K562 (cell line): Measurements from ENCODE around the gene FSCN2. TPM values are rescaled to one million over a fixed set of nuclear protein-coding genes. Genes with fewer than 3 reads are reported as not detected.

ENCODE experiments used
- CEBPG ChIP-seq, 3 experiments: fragments of 200-800 bp in 1 of 3; sonication (Bioruptor generic) in 1 of 3; sonication (generic) in 1 of 3; formaldehyde crosslinking in 1 of 3; IDR thresholded peaks in 2 of 3; conservative IDR thresholded peaks in 1 of 3; 2 replicates each; pipeline versions ENCODE4 v1.6.1 to v1.8.0; 2016 to 2022; ENCODE audit warnings: missing compliant biosample characterization in 2 of 3, missing genetic modification characterization in 2 of 3, mild to moderate bottlenecking in 1 of 3, missing genetic modification reagents in 1 of 3
- CSDE1 ChIP-seq, 2 experiments: fragments of 450-650 bp; IDR thresholded peaks; 2 replicates each; pipeline ENCODE4 v1.6.1; 2016; ENCODE audit warnings: mild to moderate bottlenecking in 1 of 2
- HOXB6 ChIP-seq: fragments of 250-450 bp; sonication (Bioruptor Pico); IDR thresholded peaks from 2 replicates; pipeline ENCODE4 v1.5.1; 2022; ENCODE audit warnings: mild to moderate bottlenecking, borderline replicate concordance
- MCM2 ChIP-seq: fragments of 450-650 bp; IDR thresholded peaks from 2 replicates; pipeline ENCODE4 v1.6.1; 2017; ENCODE audit warnings: low read depth, mild to moderate bottlenecking
- PHB2 ChIP-seq: fragments of 450-650 bp; IDR thresholded peaks from 2 replicates; pipeline ENCODE4 v1.6.1; 2017; ENCODE audit warnings: low read depth
- RBM15 ChIP-seq: fragments of 200-400 bp; formaldehyde crosslinking; IDR thresholded peaks from 2 replicates; pipeline ENCODE4 v1.6.1; 2018; ENCODE audit warnings: mild to moderate bottlenecking, low read length, moderate library complexity; ENCODE audit not compliant: insufficient read depth
- RCOR1 ChIP-seq, 2 experiments: IDR thresholded peaks; 2 replicates each; pipeline ENCODE4 v1.6.1; 2012; ENCODE audit warnings: low read depth in 2 of 2, low read length in 2 of 2, borderline replicate concordance in 1 of 2, improper control_type of control experiment in 1 of 2
- SAP30 ChIP-seq: fragments of 200-600 bp; sonication (generic); IDR thresholded peaks from 2 replicates; pipeline ENCODE4 v1.6.1; 2012; ENCODE audit warnings: borderline replicate concordance, low read depth, mild to moderate bottlenecking, moderate library complexity, low read length, control low read depth, inconsistent platforms; ENCODE audit not compliant: insufficient read depth, poor library complexity, severe bottlenecking
- TFE3 ChIP-seq: fragments of 450-650 bp; formaldehyde crosslinking; IDR thresholded peaks from 2 replicates; pipeline ENCODE4 v1.4.0; 2020; ENCODE audit warnings: mild to moderate bottlenecking, mixed read lengths
- ZNF253 ChIP-seq: fragments of 250-450 bp; sonication (Bioruptor Pico); conservative IDR thresholded peaks from 2 replicates; pipeline ENCODE4 v1.6.1; 2021; ENCODE audit warnings: mild to moderate bottlenecking
- ZNF551 ChIP-seq: fragments of 250-450 bp; sonication (Bioruptor Pico); IDR thresholded peaks from 2 replicates; pipeline ENCODE4 v1.5.0; 2021; ENCODE audit warnings: mild to moderate bottlenecking, moderate library complexity
- ZSCAN32 ChIP-seq: fragments of 450-650 bp; formaldehyde crosslinking; IDR thresholded peaks from 2 replicates; pipeline ENCODE4 v1.4.0; 2020; ENCODE audit warnings: mild to moderate bottlenecking, moderate library complexity
- polyA plus RNA-seq, 8 experiments: library from polyadenylated mRNA; depleted of rRNA in 4 of 8; stranded (reverse) in 5 of 8; unstranded in 3 of 8; fragments of >200 nt; fragmentation: Nextera tagmentation in 2 of 8; fragmentation: Illumina TruSeq in 1 of 8; extraction: Ambion mirVana in 2 of 8; extraction: Trizol in 1 of 8; gene quantifications; 2 replicates each; pipeline versions ENCODE4 v1.2.1 to v1.2.3, GENCODE V29; 2011 to 2014; ENCODE audit warnings: inconsistent platforms in 1 of 8, missing spikeins in 1 of 8
- total RNA-seq, 7 experiments: library from RNA; depleted of rRNA in 6 of 7; stranded (reverse); fragments of >200 nt in 6 of 7; fragmentation: Illumina TruSeq in 2 of 7; extraction: Trizol in 2 of 7; gene quantifications; 2 replicates each; pipeline versions ENCODE4 v1.2.1 to v1.2.3, GENCODE V29; 2011 to 2021; ENCODE audit warnings: low replicate concordance in 1 of 7
- TF ChIP-seq, protein P1 (sequence below): fragments of 250-450 bp; sonication (Bioruptor Pico); IDR thresholded peaks from 2 replicates; pipeline ENCODE4 v1.4.0; 2020; ENCODE audit warnings: borderline replicate concordance
- TF ChIP-seq, protein P2 (sequence below), 2 experiments: fragments of 450-650 bp in 1 of 2; IDR thresholded peaks; 2 replicates each; pipeline ENCODE4 v1.6.1; 2011 to 2017; ENCODE audit warnings: low read depth in 2 of 2, antibody characterized with exemption in 1 of 2, borderline replicate concordance in 1 of 2, low read length in 1 of 2, mild to moderate bottlenecking in 1 of 2, mixed read lengths in 1 of 2; ENCODE audit not compliant: control insufficient read depth in 1 of 2

FSCN2 gene
- total and polyA plus RNA-seq, 9 of the 15 experiments (the other 6 are each of a cell fraction or from before 2014, with no cell fraction given), result 0.08 TPM; not detected in 8

DNA sequence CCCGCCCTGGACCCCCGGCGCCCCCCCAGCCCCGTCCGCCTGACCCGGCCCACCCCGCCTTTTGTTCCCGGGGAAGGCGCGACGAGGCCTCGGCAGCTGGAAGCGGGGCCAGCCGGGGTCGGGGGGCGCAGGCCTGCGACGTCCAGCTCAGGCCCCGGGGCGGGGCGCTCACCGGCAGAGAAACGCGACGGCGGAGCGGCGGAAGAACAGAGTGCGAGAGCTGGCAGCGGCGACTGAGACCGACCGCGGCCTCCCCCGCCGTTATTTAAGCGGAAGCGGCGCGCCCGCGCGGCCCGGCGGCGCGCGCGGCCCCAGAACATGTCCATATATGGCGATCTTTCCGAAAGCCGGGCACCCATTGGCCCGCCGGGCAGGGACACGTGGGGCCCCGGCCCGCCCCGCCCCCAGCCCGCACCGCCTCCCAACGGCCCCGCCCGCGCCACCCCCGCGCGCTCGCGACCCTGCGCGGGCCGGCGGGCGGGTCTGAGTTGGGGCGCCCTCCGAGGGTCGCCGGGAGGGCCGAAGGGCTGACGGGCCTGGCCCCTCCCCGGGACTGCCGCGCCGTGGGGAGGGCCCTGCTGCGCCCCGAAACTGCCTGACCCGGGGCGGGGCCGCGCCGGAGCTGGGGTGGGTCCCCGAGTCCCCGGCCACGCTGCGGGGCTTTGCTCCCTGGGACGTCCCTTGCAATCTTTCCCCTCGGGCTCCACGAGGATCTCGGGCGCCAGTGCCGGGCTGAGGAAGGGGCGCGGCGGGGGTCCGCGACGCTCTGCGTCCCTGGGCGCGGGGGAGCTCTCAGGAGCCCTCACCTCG, 15.4 kb upstream of the FSCN2 start, which contains the start of gene ACTG1 (continued):
- TF ChIP-seq, protein P1, sequence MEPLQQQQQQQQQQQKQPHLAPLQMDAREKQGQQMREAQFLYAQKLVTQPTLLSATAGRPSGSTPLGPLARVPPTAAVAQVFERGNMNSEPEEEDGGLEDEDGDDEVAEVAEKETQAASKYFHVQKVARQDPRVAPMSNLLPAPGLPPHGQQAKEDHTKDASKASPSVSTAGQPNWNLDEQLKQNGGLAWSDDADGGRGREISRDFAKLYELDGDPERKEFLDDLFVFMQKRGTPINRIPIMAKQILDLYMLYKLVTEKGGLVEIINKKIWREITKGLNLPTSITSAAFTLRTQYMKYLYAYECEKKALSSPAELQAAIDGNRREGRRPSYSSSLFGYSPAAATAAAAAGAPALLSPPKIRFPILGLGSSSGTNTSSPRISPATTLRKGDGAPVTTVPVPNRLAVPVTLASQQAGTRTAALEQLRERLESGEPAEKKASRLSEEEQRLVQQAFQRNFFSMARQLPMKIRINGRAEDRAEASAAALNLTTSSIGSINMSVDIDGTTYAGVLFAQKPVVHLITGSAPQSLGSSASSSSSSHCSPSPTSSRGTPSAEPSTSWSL, result no peak
- TF ChIP-seq CSDE1 (IDR thresholded peaks at IDR 0.05) (no peak), ZNF551 (CRISPR knock-in tag) (no peak), RCOR1 (IDR thresholded peaks at IDR 0.05; ENCODE audit: borderline replicate concordance in 1 of 2, low read depth in 2 of 2, low read length in 2 of 2) (no peak), MCM2 (no peak), ZSCAN32 (no peak), ZNF253 (CRISPR knock-in tag) (no peak), CEBPG (CRISPR knock-in tag; IDR thresholded peaks at IDR 0.05) (no peak), CEBPG (tag; conservative IDR thresholded peaks at IDR 0.05 in 1 of 2, IDR thresholded peaks at IDR 0.05 in 1 of 2) (no peak), PHB2 (no peak), SAP30 (no peak), HOXB6 (CRISPR knock-in tag) (no peak), TFE3 (CRISPR knock-in tag) (no peak), RBM15 (no peak)
- TF ChIP-seq, protein P2, sequence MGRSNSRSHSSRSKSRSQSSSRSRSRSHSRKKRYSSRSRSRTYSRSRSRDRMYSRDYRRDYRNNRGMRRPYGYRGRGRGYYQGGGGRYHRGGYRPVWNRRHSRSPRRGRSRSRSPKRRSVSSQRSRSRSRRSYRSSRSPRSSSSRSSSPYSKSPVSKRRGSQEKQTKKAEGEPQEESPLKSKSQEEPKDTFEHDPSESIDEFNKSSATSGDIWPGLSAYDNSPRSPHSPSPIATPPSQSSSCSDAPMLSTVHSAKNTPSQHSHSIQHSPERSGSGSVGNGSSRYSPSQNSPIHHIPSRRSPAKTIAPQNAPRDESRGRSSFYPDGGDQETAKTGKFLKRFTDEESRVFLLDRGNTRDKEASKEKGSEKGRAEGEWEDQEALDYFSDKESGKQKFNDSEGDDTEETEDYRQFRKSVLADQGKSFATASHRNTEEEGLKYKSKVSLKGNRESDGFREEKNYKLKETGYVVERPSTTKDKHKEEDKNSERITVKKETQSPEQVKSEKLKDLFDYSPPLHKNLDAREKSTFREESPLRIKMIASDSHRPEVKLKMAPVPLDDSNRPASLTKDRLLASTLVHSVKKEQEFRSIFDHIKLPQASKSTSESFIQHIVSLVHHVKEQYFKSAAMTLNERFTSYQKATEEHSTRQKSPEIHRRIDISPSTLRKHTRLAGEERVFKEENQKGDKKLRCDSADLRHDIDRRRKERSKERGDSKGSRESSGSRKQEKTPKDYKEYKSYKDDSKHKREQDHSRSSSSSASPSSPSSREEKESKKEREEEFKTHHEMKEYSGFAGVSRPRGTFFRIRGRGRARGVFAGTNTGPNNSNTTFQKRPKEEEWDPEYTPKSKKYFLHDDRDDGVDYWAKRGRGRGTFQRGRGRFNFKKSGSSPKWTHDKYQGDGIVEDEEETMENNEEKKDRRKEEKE (IDR thresholded peaks at IDR 0.05; ENCODE audit: borderline replicate concordance in 1 of 2, control insufficient read depth in 1 of 2, low read depth in 2 of 2, low read length in 1 of 2), result no peak
